GM12865 (cell line): Measurements from ENCODE around the gene PPP2R3B.

Source experiments
- DNase-seq: peaks from one replicate; pipeline ENCODE4 v3.0.0; 2010; ENCODE audit warnings: low read depth
- H3K4me3 ChIP-seq: 2 replicates; pipeline ENCODE4 v1.5.1; 2011; ENCODE audit warnings: mild to moderate bottlenecking, low read depth, low read length, control low read depth
- TF ChIP-seq, protein P1 (sequence below): IDR thresholded peaks from 2 replicates; pipeline ENCODE4 v1.5.1; 2011; ENCODE audit warnings: low read length, control low read depth, low read depth, inconsistent platforms; ENCODE audit not compliant: insufficient read depth; ENCODE audit errors: missing control alignments

The PPP2R3B gene

DNA sequence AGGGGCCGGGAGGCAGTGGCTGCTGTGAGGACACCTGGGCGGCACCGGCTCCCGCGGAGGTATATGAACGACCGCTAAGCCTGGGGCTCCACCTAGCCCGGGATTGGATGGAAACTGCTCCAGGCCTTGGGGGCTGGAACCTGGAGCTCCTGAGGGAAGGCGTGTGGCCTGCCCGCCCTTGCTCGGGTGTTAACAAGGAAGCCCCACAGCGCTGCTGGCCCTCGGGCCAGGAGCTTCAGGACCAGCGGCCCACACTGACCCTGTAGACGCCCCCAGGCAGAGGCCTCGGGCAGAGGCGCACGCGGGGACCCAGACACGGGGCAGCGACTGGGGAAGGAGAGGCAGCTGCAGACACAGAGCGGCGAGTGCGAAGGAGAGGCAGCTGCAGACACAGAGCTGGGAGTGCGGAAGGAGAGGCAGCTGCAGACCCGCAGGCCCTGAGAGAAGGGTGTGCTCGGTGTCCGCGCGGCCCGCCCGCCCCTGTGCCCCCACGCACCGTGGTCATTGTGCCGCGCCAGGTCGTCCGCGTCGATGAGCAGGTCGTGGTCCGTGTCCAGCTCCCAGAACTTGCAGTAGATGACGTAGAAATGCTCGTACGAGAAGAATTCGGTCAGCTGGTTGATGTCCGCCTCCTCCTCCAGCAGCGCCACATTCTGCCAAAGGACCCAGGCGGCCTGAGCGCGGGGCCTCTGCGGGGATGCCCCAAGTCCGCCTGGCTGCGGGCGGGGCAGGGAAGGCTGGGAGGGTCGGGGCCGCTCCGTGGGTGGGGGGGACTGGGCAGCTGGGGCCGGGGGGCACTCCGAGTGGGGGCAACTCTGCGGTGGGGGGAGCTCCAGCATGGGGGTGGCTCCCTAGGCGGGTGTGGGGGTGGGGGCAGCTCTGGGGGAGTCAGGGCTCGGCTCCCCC is 41.4 kb downstream of the PPP2R3B start:
- TF ChIP-seq, protein P1, sequence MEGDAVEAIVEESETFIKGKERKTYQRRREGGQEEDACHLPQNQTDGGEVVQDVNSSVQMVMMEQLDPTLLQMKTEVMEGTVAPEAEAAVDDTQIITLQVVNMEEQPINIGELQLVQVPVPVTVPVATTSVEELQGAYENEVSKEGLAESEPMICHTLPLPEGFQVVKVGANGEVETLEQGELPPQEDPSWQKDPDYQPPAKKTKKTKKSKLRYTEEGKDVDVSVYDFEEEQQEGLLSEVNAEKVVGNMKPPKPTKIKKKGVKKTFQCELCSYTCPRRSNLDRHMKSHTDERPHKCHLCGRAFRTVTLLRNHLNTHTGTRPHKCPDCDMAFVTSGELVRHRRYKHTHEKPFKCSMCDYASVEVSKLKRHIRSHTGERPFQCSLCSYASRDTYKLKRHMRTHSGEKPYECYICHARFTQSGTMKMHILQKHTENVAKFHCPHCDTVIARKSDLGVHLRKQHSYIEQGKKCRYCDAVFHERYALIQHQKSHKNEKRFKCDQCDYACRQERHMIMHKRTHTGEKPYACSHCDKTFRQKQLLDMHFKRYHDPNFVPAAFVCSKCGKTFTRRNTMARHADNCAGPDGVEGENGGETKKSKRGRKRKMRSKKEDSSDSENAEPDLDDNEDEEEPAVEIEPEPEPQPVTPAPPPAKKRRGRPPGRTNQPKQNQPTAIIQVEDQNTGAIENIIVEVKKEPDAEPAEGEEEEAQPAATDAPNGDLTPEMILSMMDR, result no peak
- H3K4me3 ChIP-seq, result no peak overlapping the region

DNA sequence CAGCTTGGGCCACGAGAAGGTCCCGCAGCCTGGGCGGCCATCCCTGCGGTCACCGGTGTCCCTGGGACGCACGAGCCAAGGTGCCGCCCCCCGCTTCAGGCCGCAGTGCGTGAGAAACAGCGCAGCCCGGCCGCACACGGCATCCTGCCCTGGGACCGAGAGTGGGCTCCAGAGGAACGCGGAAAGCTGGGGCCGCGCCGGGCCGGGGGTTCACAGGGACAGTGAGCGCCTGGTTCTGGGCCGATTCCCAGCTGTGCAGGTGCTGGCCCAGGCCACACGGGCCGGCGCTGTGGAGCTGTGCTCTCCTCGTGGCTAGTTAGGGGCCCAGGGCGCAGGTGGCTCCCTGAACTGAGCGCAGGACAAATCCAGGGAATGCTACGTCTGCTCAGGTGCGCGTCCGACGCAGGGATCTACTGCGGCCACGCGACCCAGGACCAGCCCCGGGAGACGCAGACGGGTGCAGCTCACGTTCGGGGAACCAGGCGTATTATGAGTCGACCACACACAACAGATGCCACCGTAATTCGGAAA is 42.3 kb downstream of the PPP2R3B start:
- no peak overlapping the region for H3K4me3 ChIP-seq
- no peak for DNase-seq
- TF ChIP-seq, protein P1, result no peak

More for the DNA sequence above, 41.4 kb downstream of the PPP2R3B start:
- DNase-seq, result no peak

DNA sequence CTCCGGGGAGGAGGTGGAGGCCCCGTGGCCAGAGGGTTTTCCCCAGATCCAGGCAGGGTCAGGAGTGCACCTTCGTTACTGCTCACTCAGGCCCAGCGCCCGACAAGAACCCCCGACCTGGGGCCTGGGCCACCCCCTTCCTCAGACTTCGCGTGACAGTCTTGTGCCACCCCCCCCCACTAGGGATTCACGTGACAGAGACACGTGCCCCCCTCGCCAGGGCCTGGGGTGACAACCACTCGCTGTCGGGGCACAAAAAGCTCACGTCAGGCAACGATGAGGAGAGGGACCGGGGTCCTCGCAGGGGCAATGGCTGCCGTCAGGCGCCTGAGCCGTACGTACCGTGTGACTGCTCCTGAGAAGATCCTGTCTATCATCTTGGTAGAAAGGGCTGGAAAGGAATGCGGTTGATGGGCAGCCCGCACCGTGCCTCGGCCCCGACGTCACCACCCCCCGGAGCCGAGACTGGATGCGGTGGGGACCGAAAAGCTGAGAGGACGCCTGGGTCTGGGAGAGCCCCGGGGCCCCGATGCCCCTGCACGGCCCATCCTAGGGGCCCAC is 45.1 kb downstream of the PPP2R3B start:
- no peak overlapping the region for H3K4me3 ChIP-seq
- TF ChIP-seq, protein P1, result no peak
- no peak for DNase-seq

DNA sequence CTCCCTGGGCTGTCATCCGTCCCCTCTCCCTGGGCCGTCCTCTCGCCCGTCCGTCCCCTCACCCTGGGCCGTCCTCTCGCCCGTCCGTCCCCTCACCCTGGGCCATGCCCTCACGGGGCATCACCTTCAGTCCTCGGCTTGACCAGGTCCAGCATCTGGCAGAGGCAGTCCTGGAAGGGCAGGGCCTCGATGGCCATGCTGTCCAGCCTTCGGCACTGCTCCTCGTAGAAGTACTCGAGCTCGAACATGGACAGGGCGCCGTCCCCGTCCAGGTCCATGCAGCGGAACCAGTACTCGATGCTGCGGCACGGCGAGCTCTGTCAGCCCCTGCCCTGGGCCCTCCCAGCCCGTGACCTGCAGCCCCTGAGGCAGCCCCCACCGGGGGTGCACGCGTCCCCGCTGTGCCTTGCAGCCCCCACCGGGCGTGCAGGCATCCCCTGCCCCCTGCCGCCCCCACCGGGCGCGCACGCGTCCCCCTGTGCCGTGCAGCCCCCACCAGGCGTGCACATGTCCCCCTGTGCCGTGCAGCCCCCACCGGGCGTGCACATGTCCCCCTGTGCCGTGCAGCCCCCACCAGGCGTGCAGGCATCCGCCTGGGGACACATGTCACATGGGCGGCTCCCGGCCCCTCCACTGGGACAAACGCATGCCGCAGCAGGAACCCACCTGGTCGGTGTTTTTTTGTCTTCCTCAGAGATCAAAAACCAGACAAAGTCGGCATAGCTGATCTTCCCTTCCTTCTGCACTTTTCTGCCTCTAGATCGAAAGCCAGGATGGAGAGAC is 45.9 kb downstream of the PPP2R3B start:
- H3K4me3 ChIP-seq, result no peak overlapping the region
- TF ChIP-seq, protein P1, result no peak
- DNase-seq, result no peak

DNA sequence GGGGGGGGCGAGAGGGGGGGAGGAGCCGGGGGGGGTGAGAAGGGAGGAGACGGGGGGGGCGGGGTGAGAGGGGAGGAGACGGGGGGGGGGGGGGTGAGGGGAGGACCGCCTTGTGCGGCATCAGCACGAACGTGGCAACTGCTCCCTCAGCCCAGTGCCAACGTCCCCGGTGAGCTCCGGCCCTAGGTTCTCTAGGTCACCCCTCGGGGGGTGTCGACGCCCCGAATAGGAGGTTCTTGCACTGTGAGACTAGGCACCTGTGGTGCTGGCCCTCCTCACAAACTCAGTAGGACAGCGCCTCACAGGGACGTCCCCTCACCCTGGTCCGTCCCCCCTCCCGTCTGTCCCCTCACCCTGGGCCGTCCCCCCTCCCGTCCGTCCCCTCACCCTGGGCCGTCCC is 46.6 kb downstream of the PPP2R3B start:
- TF ChIP-seq, protein P1, result no peak
- H3K4me3 ChIP-seq, result no peak overlapping the region
- no peak for DNase-seq

DNA sequence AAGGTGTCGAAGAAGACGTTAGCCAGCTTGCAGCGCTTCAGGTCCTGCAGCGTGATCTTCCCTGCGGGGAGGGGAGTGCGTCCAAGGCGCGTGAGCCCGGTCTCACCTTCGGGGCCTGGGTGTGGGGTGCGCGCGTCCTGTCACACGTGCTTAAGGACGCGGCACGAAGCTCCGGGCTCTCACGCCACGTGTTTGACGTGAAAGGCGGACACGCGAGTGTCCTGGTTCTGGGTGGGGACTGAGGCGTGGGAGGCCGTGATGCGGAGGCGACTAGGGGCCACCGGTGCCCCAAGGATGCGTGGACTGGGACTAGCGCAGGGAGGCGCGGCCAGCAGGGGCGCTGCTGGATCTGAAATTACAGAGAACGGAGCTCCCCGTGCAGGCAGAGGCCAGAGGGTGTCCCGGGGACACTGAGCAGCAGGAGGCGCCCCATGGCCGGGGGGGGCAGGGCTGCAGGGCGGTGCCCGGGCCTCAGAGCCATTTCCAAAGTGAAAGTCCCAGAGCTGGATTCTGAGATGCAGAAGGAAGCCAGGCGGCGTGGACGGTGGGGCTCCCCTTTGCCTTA is 47.8 kb downstream of the PPP2R3B start:
- TF ChIP-seq, protein P1, result no peak
- DNase-seq, result no peak
- H3K4me3 ChIP-seq, result no peak overlapping the region
